Stimulated activated naive CD8-positive, alpha-beta T cell treated with anti-CD3 and anti-CD28 coated beads, Interleukin-15, Interleukin-2, amounts not matched to agents 100 U/mL and 50 U/mL, for 24 hours (primary cell): ENCODE measurements around the gene OSBPL5.
"Not testable (repeated sequence)": the region's sequence is repeated elsewhere in the genome, so short reads cannot be mapped to it uniquely, and the experiment has no call there.

Experiments
- ATAC-seq: fragments of 150-1000 bp; cut with Tn5 transposase; one replicate; pipeline ENCODE4 v1.10.0; 2021
- DNase-seq: peaks from one replicate; pipeline ENCODE4 v3.0.0; 2021

The OSBPL5 gene

DNA sequence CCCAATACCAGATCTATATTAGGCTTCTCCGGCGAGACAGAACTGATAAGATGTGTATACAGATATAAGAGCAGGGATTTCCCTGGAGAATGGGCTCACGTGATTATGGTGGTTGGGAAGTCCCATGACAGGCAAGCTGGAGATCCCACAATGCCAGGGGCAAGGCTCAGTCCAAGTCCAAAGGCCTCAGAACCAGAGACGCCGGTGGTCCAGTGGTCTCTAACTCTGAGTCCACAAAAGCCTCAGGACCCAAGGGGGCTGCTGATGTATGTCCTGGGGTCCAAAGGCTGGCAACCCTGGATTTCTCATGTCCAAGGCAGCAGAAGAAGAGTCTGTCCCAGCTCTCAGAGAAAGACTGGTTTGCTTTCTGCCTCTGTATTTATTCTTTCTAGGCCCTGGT is 15.8 kb upstream of the OSBPL5 start:
- ATAC-seq, result no peak

DNA sequence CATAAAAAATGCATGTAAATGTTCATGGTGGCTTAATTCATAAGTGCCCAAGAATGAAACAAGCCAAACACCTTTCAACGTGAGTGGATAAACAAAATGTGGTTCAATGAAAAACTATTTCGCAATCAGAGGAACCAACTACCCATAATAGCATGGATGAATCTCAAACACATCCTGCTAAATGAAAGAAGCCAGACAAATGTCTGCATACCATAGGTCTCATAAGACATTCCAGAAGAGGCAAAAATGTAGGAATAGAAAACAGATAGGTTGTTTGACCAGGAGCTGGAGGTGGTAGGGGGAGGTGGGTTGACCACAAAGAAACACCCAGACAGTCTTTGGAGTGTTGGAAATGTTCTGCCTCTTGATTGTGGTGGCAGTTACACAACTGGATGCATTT is 13.2 kb upstream of the OSBPL5 start:
- DNase-seq (no peak), ATAC-seq (no peak)

More for the DNA sequence above, 15.8 kb upstream of the OSBPL5 start:
- DNase-seq, result no peak

- ATAC-seq (no peak), DNase-seq (no peak)
Measured at GRCh38 chr11:3177931-3178330, 12.8 kb upstream of the OSBPL5 start.

DNA sequence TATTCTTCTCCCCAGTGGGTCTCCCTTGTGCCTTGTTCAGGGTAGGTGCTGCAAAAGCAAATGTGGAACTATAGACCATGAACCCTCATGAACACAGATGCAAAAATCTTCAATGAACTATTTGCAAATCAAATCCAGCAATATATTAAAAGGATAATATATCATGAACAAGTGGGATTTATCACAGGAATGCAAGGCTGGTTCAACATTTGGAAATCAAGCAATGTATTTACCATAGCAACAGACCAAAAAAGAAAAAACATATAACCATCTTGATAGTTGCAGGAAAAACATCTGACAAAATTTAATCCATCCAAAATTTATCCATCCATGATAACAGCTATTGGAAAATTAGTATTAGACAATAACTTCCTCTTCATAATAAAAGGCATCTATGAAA is 11.4 kb upstream of the OSBPL5 start:
- DNase-seq (no peak), ATAC-seq (no peak)

DNA sequence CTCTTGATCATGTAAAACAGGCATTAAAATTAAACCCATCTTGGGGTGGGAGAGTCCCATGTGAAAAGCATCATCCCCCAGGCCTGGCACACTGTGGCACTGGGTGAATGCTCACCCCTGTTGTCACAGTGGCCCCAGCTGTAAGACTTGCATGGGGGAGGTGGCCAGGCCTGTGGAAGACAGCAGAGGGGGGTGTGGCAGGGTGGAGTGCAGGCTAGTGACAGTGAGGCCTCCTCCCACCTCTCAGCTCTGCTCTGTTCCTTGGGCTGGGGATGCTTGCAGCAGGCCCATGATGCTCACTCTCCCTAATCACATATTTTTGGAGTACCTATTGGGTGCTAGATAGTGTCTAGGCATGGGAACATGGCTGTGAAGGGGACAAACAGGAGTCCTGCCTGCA is 10.1 kb upstream of the OSBPL5 start:
- no peak for DNase-seq
- no peak for ATAC-seq

GRCh38 chr11:3174387-3174786 is 9.3 kb upstream of the OSBPL5 start:
- no peak for DNase-seq
- ATAC-seq, result no peak

GRCh38 chr11:3173795-3174194 is 8.7 kb upstream of the OSBPL5 start:
- no peak for DNase-seq
- ATAC-seq, result no peak

DNA sequence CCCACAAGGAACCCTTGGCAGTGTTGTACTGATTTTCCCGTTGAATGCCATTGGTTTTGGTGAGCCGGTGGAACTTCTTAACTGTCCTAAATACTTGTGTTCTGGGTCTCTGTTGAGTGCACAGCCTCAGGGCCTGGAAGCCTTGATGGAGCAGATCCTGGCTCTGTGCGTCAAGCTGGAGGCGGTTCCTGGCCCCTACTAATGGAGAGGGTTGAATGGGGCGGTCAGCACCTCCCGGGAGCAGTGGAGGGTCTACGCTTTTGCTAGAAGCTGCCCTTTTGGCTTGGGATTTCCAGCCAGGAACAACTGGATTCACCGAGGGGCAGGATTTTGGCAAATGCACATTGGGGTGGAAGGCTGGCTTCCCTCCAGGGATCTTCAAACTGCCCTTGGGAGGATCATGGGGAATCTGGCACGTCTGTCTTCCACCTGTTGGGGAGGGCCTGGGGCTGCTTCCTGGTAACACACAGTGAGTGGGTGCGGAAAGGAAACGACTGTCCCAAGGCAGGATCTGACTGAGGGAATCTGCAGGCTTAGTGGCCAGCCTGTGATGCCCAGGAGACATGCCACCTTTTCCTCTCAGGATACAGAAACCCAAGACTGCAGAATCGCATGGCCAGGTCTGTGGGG is 6.9 kb upstream of the OSBPL5 start:
- ATAC-seq (no peak), DNase-seq (no peak)

GRCh38 chr11:3170756-3171650 is 5.9 kb upstream of the OSBPL5 start:
- DNase-seq (no peak), ATAC-seq (no peak)

GRCh38 chr11:3170044-3170755 is 5.1 kb upstream of the OSBPL5 start:
- DNase-seq, result no peak

DNA sequence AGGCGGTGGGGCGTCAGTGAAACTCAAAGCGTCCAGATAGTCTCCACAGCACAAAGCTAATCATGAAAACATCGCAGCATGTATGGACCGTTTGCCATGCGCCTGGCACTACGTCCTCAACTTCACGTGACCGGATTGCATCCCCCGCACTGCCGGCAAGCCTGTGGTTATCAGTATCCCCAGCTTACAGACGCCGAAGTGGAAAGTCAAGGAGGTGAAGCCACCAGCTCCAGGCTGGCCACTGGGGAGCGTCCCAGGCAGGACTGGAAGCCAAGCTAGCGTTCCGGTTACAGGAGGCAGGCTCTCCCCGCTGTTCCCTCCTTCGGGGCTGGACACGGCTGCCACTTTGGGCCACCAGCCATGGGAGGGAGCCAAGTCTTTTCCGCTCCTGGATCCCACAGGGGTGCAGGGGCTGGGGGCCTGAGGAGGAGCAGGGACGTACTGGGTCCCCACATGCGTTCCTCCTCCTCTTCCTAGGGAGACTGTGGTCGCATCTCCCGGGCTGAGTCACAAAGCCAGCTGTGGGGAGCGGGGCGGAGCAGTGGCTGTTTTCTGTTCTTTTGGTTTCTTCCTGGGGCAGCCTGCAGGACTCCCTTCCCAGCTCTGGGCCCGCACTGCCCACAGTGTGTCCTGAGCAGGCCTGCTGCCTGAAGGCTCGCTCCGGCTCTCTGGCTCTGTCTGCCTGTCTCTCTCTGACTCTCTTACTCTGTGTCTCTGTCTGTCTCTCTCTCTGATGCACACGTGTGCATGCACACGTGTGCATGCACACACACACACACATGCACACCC is 4.3 kb upstream of the OSBPL5 start:
- ATAC-seq, result peak; percentile 30
- DNase-seq, result peak; percentile 45

More at GRCh38 chr11:3170044-3170755, 5.1 kb upstream of the OSBPL5 start:
- no peak for ATAC-seq

- DNase-seq, ATAC-seq: not testable (repeated sequence)
Measured at GRCh38 chr11:3168742-3169254, 3.7 kb upstream of the OSBPL5 start.

DNA sequence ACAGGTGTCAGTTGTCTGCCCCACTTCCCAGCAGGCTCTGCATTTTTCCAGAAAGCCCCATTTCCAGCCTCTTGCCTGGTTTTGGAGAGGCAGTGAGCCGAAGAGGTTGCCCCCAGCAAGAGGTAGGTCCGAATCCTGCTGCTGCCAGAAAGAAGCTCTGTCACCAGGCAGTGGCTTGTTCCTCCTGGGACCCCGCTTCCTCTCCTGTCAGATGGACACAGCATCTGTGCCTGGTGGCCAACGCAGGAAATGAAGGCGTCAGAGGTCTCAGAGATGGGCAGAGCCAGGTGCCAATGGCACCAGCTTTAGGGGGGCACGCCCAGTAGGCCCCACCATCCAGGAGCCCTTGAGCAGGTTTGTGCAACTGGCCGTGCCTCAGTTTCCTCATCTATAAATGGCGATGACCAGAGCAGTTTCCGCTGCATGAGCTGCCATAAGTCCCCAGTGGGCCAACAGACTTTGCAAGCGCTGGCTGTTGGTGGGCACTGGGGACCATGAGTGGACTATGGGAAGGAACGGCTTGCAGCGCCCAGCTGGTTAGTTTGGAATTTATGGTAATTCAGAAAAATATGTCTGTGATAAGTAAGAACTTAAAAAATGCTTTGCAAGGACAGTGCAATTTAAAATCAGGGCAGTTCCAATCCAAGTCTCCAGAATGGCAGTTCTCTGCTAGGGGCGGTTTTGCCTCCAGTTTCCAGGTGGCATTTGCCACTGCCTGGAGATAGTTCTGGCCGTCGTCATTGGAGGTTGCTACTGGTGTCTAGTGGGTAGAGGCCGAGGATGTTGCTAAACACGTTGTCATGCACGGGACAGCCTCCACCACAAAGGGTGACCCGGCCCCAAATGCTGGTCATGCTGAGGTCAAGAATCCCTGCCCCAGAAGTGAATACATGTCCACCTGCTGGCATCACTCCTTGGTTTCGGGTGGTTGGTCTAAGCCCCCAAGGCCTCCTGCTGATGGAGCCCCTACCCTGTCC is 2.3 kb upstream of the OSBPL5 start:
- no peak for DNase-seq
- no peak for ATAC-seq

DNA sequence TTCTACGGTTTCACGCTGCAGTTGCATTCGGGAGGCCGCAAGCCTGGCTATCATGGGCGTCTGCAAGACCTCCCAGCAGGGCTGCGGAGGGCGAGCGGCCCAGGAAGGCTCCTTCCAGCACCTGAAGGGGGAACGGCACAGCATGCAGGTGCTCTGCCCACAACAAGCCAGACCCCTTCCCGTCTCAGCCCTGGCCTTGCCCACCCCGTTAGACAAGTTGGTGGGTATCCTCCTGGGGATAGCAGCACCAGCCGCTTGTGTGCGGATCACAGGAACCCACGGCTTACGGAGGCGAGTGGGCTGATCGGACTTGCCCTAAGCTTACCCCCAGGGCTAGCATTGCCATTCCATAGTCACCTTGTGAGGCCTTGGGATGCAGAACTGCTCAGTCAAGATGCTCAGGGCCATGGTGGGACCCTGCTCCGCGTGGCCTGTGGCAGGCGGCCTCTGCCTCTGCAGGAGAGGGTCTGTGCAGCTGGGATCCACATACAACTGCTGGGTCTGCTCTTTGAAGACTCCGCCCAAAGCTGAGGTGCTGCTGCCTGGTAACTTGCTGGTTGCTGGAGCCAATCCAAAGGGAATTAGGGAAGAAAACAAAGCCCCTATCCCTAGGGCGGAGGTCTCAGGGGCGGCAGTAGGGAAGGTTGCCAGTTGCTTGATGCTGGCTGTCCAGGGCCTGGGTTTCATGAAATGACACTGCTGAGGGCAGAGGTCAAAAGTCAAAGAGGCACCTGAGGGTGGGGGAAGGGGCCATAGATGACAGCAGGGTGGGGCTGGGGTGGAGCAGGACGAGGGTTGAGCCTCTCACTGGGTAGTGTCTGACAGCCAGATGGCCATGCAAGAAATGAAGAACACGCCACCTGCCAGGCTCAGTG is 1.4 kb upstream of the OSBPL5 start:
- no peak for ATAC-seq

DNA sequence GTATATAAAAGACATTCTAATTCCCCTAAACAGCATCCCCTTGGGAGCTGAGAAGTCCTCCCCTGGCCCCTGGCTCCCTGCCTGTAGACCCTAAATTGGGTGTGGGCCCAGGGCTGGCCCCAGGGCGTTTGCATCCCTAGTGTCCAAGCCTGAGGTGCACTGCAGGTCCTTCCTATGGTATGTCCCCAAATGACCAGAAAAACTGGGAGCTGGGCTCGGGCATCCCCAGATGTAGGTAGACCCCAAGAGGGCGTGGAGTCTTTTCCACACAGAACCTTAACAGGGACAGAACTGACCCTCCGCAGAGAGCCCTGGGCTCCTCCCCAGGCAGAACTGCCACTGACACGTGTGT is 782 bp upstream of the OSBPL5 start:
- no peak for ATAC-seq
- no peak for DNase-seq

More for the DNA sequence above, 1.4 kb upstream of the OSBPL5 start:
- no peak for DNase-seq

GRCh38 chr11:3164552-3165151 is 458 bp downstream of the OSBPL5 start:
- DNase-seq (no peak), ATAC-seq (no peak)

- DNase-seq (no peak), ATAC-seq (no peak)
Measured at GRCh38 chr11:3164138-3164551, 965 bp downstream of the OSBPL5 start.

- ATAC-seq, result no peak
Measured at GRCh38 chr11:3163241-3163981, 1.7 kb downstream of the OSBPL5 start.

More at GRCh38 chr11:3163241-3163981, 1.7 kb downstream of the OSBPL5 start:
- DNase-seq, result no peak
